Right atrium auricular region (tissue), 2 donors: ENCODE results near the gene SLC34A3. TPM values are rescaled to one million over a fixed set of nuclear protein-coding genes. Genes with fewer than 3 reads are reported as not detected.

Experiments
- DNase-seq: peaks from one replicate; pipeline ENCODE4 v3.0.0-alpha.2; 2019; ENCODE audit warnings: low spot score
- H3K27ac ChIP-seq, 2 donors: fragments of 200-600 bp; sonication (generic); 1 replicate in 1 of 2; 2 replicates in 1 of 2; pipeline ENCODE4 v1.5.1; 2016 to 2019
- H3K27me3 ChIP-seq, 2 donors: fragments of 200-600 bp; sonication (generic); one replicate each; pipeline versions ENCODE4 v1.5.1 to v1.6.0; 2017 to 2019
- H3K36me3 ChIP-seq: fragments of 200-600 bp; sonication (generic); one replicate; pipeline ENCODE4 v1.5.1; 2016
- H3K4me1 ChIP-seq, 2 donors: fragments of 200-600 bp; sonication (generic); one replicate each; pipeline versions ENCODE4 v1.5.1 to v1.6.0; 2017 to 2019
- H3K4me3 ChIP-seq, 2 donors: fragments of 200-600 bp; sonication (generic); 1 replicate in 1 of 2; 2 replicates in 1 of 2; pipeline ENCODE4 v1.5.1; 2017 to 2019; ENCODE audit warnings: mild to moderate bottlenecking in 1 of 2, moderate library complexity in 1 of 2
- H3K9me3 ChIP-seq, 2 donors: fragments of 200-600 bp; sonication (generic); one replicate each; pipeline ENCODE4 v1.5.1; 2019
- CTCF ChIP-seq, 2 donors: fragments of 200-600 bp; sonication (generic); IDR thresholded peaks; one replicate each; pipeline ENCODE4 v1.5.1; 2019; ENCODE audit warnings: antibody characterized with exemption in 2 of 2
- total RNA-seq, 2 donors: library from RNA; depleted of rRNA; stranded (reverse); fragments of >200 nt; gene quantifications; one replicate each; pipeline ENCODE4 v1.1.0, GENCODE V29; 2016

The SLC34A3 gene
- total RNA-seq, 2 donors from 2014 or later, result not detected

GRCh38 chr9:137243626-137244485 lies 13.2 kb downstream of the SLC34A3 start:
- Histone ChIP-seq H3K27me3 (no peaks in the 10 kb centered on the region), H3K9me3 (no peaks in the 10 kb centered on the region), H3K27ac (no peak overlapping the region), H3K4me3 (no peak overlapping the region), H3K4me1 (peaks cover 0 to 40% of the 10 kb centered on the region in 2 donors), H3K36me3 (peaks cover 23% of the 10 kb centered on the region)
- DNase-seq, result no peak
- no peak for TF ChIP-seq CTCF (IDR thresholded peaks at IDR 0.05)

- peaks cover 0 to 33% of the 10 kb centered on the region in 2 donors for H3K4me1 ChIP-seq
- no peak for TF ChIP-seq CTCF (IDR thresholded peaks at IDR 0.05)
- no peak overlapping the region for H3K4me3 ChIP-seq
- no peaks in the 10 kb centered on the region for H3K9me3 ChIP-seq
- H3K36me3 ChIP-seq, result peaks cover 23% of the 10 kb centered on the region
- H3K27ac ChIP-seq, result no peak overlapping the region
- DNase-seq, result no peak
- H3K27me3 ChIP-seq, result no peaks in the 10 kb centered on the region
These were observed 14.1 kb downstream of the SLC34A3 start for GRCh38 chr9:137244486-137245449.

DNA sequence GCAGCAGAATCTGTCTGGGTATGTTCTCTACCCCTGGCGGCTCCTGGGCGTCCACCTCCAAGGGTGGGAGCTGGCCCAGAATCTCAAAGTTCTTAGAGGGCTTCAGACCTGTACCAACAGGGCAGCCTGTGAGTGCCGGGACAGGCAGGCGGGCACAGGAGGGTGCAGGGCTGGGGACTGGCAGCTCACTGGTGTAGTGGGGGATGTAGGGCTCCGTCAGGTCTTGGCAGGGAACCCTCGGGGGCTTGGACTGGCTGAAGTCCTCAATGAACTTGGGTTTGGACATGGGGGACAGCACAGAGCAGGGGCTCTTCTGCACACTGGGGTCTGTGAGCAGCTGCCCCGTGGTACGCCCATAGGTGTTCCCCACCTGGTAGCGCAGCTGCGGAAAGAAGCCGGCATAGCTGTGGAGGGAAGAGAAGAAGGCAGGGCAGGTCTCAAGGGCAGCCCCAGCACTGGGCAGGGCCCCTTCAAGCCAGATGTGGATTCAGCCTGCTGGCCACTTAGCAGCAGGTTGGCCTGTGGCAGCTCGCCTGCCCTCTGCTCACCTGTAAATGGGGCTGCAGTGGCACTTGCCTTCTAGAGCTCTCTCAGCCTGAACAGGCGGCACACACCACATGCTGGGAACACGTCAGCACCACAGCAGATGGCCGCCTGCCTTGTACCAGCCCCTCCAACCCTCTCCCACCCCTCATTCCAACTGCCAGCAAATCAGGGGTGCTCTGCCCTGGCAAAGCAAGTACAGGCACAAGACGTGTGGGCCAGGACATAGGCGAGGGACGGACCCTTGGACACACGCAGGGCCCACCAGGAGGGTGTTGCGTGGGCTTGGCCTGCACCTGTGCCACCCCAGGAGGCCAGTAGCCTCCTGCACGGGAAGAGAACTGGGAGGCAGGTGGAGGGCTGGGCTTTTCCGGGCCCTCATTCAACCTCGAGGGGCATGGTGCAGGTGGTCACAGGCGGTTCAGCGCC lies 15.0 kb downstream of the SLC34A3 start:
- TF ChIP-seq CTCF (IDR thresholded peaks at IDR 0.05), result no peak
- DNase-seq, result no peak
- Histone ChIP-seq H3K36me3 (peaks cover 23% of the 10 kb centered on the region), H3K27ac (no peak overlapping the region), H3K9me3 (no peaks in the 10 kb centered on the region), H3K27me3 (no peaks in the 10 kb centered on the region), H3K4me1 (peaks cover 0 to 39% of the 10 kb centered on the region in 2 donors), H3K4me3 (no peak overlapping the region)

GRCh38 chr9:137247135-137247915 lies 16.6 kb downstream of the SLC34A3 start:
- Histone ChIP-seq H3K36me3 (peaks cover 16% of the 10 kb centered on the region), H3K27ac (no peak overlapping the region), H3K27me3 (no peaks in the 10 kb centered on the region), H3K4me3 (no peak overlapping the region), H3K9me3 (no peaks in the 10 kb centered on the region), H3K4me1 (peaks cover 0 to 36% of the 10 kb centered on the region in 2 donors)
- DNase-seq, result no peak
- TF ChIP-seq CTCF (IDR thresholded peaks at IDR 0.05), result no peak

DNA sequence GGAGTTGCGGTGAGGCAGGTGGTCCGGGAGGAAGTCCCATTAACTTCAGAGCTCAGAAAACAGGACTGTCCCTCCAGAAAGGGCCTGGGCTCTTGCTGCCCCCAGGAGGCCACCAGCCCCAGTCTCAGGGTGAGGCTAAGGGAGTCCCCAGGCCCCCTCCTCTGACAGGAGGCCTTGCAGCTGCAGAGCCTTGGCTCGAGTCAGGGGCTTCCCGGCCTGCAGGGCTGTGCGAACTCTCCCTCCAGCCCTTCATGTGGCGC lies 17.1 kb downstream of the SLC34A3 start:
- Histone ChIP-seq H3K27me3 (no peaks in the 10 kb centered on the region), H3K4me3 (no peak overlapping the region), H3K36me3 (peaks cover 11% of the 10 kb centered on the region), H3K4me1 (peaks cover 0 to 30% of the 10 kb centered on the region in 2 donors), H3K9me3 (no peaks in the 10 kb centered on the region), H3K27ac (no peak overlapping the region)
- TF ChIP-seq CTCF (IDR thresholded peaks at IDR 0.05), result no peak
- DNase-seq, result no peak
